ENCODE measurements around the gene ZFAND6.
"Not testable (repeated sequence)": the region's sequence is repeated elsewhere in the genome, so short reads cannot be mapped to it uniquely, and the experiment has no call there.

The ZFAND6 gene

GRCh38 chr15:80099241-80099640, 39.8 kb downstream of the ZFAND6 start:
- DNase-seq (ENCODE audit: low spot score): no peak

GRCh38 chr15:80099662-80100061, 40.2 kb downstream of the ZFAND6 start:
- DNase-seq (ENCODE audit: low spot score): not testable (repeated sequence)

GRCh38 chr15:80100247-80100646, 40.8 kb downstream of the ZFAND6 start:
- DNase-seq (ENCODE audit: low spot score): no peak

GRCh38 chr15:80105193-80105592, 45.7 kb downstream of the ZFAND6 start:
- DNase-seq (ENCODE audit: low spot score): no peak

- DNase-seq (ENCODE audit: low spot score): no peak
Observed at GRCh38 chr15:80105595-80105994, 46.1 kb downstream of the ZFAND6 start.

GRCh38 chr15:80106051-80106450, 46.6 kb downstream of the ZFAND6 start:
- no peak for DNase-seq (ENCODE audit: low spot score)

GRCh38 chr15:80107204-80107603, 47.7 kb downstream of the ZFAND6 start:
- no peak for DNase-seq (ENCODE audit: low spot score)

GRCh38 chr15:80107774-80108173, 48.3 kb downstream of the ZFAND6 start:
- DNase-seq (ENCODE audit: low spot score): no peak

- no peak for DNase-seq (ENCODE audit: low spot score)
Observed at GRCh38 chr15:80109388-80109787, 49.9 kb downstream of the ZFAND6 start.

- no peak for DNase-seq (ENCODE audit: low spot score)
Observed at GRCh38 chr15:80110920-80111319, 51.4 kb downstream of the ZFAND6 start.

GRCh38 chr15:80114114-80114513, 54.6 kb downstream of the ZFAND6 start:
- DNase-seq (ENCODE audit: low spot score): no peak

- no peak for DNase-seq (ENCODE audit: low spot score)
Observed at GRCh38 chr15:80115021-80115420, 55.5 kb downstream of the ZFAND6 start.

- DNase-seq (ENCODE audit: low spot score): no peak
Observed at GRCh38 chr15:80118956-80119355, 59.5 kb downstream of the ZFAND6 start.

- no peak for DNase-seq (ENCODE audit: low spot score)
Observed at GRCh38 chr15:80120636-80121035, 61.2 kb downstream of the ZFAND6 start.

- no peak for DNase-seq (ENCODE audit: low spot score)
Observed at GRCh38 chr15:80121546-80121945, 62.1 kb downstream of the ZFAND6 start.

- DNase-seq (ENCODE audit: low spot score): no peak
Observed at GRCh38 chr15:80123034-80123433, 63.6 kb downstream of the ZFAND6 start.

- not testable (repeated sequence) for DNase-seq (ENCODE audit: low spot score)
Observed at GRCh38 chr15:80127253-80127652, 67.8 kb downstream of the ZFAND6 start.

- DNase-seq (ENCODE audit: low spot score): no peak
Observed at GRCh38 chr15:80127911-80128310, 68.4 kb downstream of the ZFAND6 start.

GRCh38 chr15:80132382-80132781, 72.9 kb downstream of the ZFAND6 start:
- no peak for DNase-seq (ENCODE audit: low spot score)

- DNase-seq (ENCODE audit: low spot score): no peak
Observed at GRCh38 chr15:80136854-80137253, 77.4 kb downstream of the ZFAND6 start.

- DNase-seq (ENCODE audit: low spot score): no peak
Observed at GRCh38 chr15:80138961-80139360, 79.5 kb downstream of the ZFAND6 start.

- no peak for DNase-seq (ENCODE audit: low spot score)
Observed at GRCh38 chr15:80140909-80141308, 81.4 kb downstream of the ZFAND6 start.

- DNase-seq (ENCODE audit: low spot score): no peak
Observed at GRCh38 chr15:80141916-80142598, 82.6 kb downstream of the ZFAND6 start.

GRCh38 chr15:80142646-80143045, 83.2 kb downstream of the ZFAND6 start:
- no peak for DNase-seq (ENCODE audit: low spot score)

All from pons (tissue), 1 donor.